ENCODE measurements around the gene ROPN1L.

The ROPN1L gene

GRCh38 chr5:10457682-10458574 lies 16.2 kb downstream of the ROPN1L start:
- no peak for DNase-seq (ENCODE audit: low read depth)

GRCh38 chr5:10459080-10460055 lies 17.7 kb downstream of the ROPN1L start:
- DNase-seq (ENCODE audit: low read depth): no peak

GRCh38 chr5:10460252-10460906 lies 18.7 kb downstream of the ROPN1L start:
- no peak for DNase-seq (ENCODE audit: low read depth)

- no peak for DNase-seq (ENCODE audit: low read depth)
Measured at GRCh38 chr5:10461041-10461440, 19.4 kb downstream of the ROPN1L start.

- DNase-seq (ENCODE audit: low read depth): no peak
Measured at GRCh38 chr5:10461904-10462555, 20.4 kb downstream of the ROPN1L start.

- no peak for DNase-seq (ENCODE audit: low read depth)
Measured at GRCh38 chr5:10463566-10463965, 21.9 kb downstream of the ROPN1L start.

- no peak for DNase-seq (ENCODE audit: low read depth)
Measured at GRCh38 chr5:10464173-10464572, 22.5 kb downstream of the ROPN1L start.

- no peak for DNase-seq (ENCODE audit: low read depth)
Measured at GRCh38 chr5:10465726-10466125, 24.0 kb downstream of the ROPN1L start.

- no peak for DNase-seq (ENCODE audit: low read depth)
Measured at GRCh38 chr5:10466446-10467073, 24.9 kb downstream of the ROPN1L start.

GRCh38 chr5:10467281-10468198 lies 25.9 kb downstream of the ROPN1L start:
- DNase-seq (ENCODE audit: low read depth): no peak

GRCh38 chr5:10468256-10468655 lies 26.6 kb downstream of the ROPN1L start:
- no peak for DNase-seq (ENCODE audit: low read depth)

GRCh38 chr5:10469253-10470050 lies 27.8 kb downstream of the ROPN1L start:
- DNase-seq (ENCODE audit: low read depth): no peak

- DNase-seq (ENCODE audit: low read depth): no peak
Measured at GRCh38 chr5:10470669-10471068, 29.0 kb downstream of the ROPN1L start.

GRCh38 chr5:10471677-10472076 lies 30.0 kb downstream of the ROPN1L start:
- DNase-seq (ENCODE audit: low read depth): no peak

GRCh38 chr5:10474521-10475075 lies 32.9 kb downstream of the ROPN1L start:
- no peak for DNase-seq (ENCODE audit: low read depth)

- DNase-seq (ENCODE audit: low read depth): no peak
Measured at GRCh38 chr5:10475931-10476676, 34.4 kb downstream of the ROPN1L start.

- DNase-seq (ENCODE audit: low read depth): no peak
Measured at GRCh38 chr5:10476878-10477277, 35.2 kb downstream of the ROPN1L start.

- no peak for DNase-seq (ENCODE audit: low read depth)
Measured at GRCh38 chr5:10477943-10478342, 36.3 kb downstream of the ROPN1L start.

Data from stimulated activated CD8-positive, alpha-beta memory T cell treated with anti-CD3 and anti-CD28 coated beads, Interleukin-15, amount 100 ng/mL, for 1 hour (primary cell).